Mesendoderm (in vitro differentiated cells): Measurements from ENCODE around the gene ROBO1.
A peak's percentile ranks its signal among the peaks of the same experiment; 100 is the strongest.

ENCODE experiments used
- DNase-seq: peaks from one replicate; pipeline ENCODE4 v3.0.0; 2013
- H2AK5ac ChIP-seq: 2 replicates; pipeline ENCODE4 v1.6.1; 2013; ENCODE audit warnings: low read length, inconsistent platforms
- H2BK120ac ChIP-seq: 2 replicates; pipeline ENCODE4 v1.6.1; 2013; ENCODE audit warnings: low read depth, mild to moderate bottlenecking, low read length, moderate library complexity, mixed read lengths
- H2BK15ac ChIP-seq: replicated peaks from 2 replicates; pipeline ENCODE4 v1.6.1; 2013; ENCODE audit warnings: low read depth, mild to moderate bottlenecking, moderate library complexity
- H2BK5ac ChIP-seq: 2 replicates; pipeline ENCODE4 v1.6.1; 2013; ENCODE audit warnings: low read length, inconsistent platforms
- H3K18ac ChIP-seq: 2 replicates; pipeline ENCODE4 v1.6.1; 2013; ENCODE audit warnings: mild to moderate bottlenecking, low read length, mixed read lengths
- H3K23ac ChIP-seq: one replicate; pipeline ENCODE4 v1.6.1; 2013; ENCODE audit warnings: low read length
- H3K27ac ChIP-seq: 2 replicates; pipeline ENCODE4 v1.5.1; 2013; ENCODE audit warnings: low read depth, mild to moderate bottlenecking, inconsistent platforms, low read length, moderate library complexity
- H3K27me3 ChIP-seq: 2 replicates; pipeline ENCODE4 v1.6.1; 2013; ENCODE audit warnings: low read length, control low read depth, mild to moderate bottlenecking, inconsistent platforms; ENCODE audit not compliant: insufficient read depth, poor library complexity
- H3K36me3 ChIP-seq: 2 replicates; pipeline ENCODE4 v1.6.1; 2013; ENCODE audit warnings: low read length, inconsistent platforms; ENCODE audit not compliant: control insufficient read depth, insufficient read depth
- H3K4ac ChIP-seq: one replicate; pipeline ENCODE4 v1.6.1; 2013; ENCODE audit warnings: low read depth, mild to moderate bottlenecking, low read length, moderate library complexity
- H3K4me1 ChIP-seq: 2 replicates; pipeline ENCODE4 v1.6.1; 2013; ENCODE audit warnings: low read depth, low read length, inconsistent platforms; ENCODE audit not compliant: control insufficient read depth
- H3K4me2 ChIP-seq: 2 replicates; pipeline ENCODE4 v1.6.1; 2013; ENCODE audit warnings: low read length
- H3K4me3 ChIP-seq: 2 replicates; pipeline ENCODE4 v1.5.1; 2013; ENCODE audit warnings: mild to moderate bottlenecking, low read length
- H3K56ac ChIP-seq: one replicate; pipeline ENCODE4 v1.6.1; 2013; ENCODE audit warnings: low read length
- H3K79me1 ChIP-seq: 2 replicates; pipeline ENCODE4 v1.6.1; 2013; ENCODE audit warnings: low read length, inconsistent platforms
- H3K79me2 ChIP-seq: 2 replicates; pipeline ENCODE4 v1.6.1; 2013; ENCODE audit warnings: mild to moderate bottlenecking, low read length; ENCODE audit not compliant: control insufficient read depth, insufficient read depth
- H3K9ac ChIP-seq: 2 replicates; pipeline ENCODE4 v1.6.1; 2013; ENCODE audit warnings: low read length, inconsistent platforms
- H4K5ac ChIP-seq: one replicate; pipeline ENCODE4 v1.6.1; 2013; ENCODE audit warnings: low read length
- H4K8ac ChIP-seq: one replicate; pipeline ENCODE4 v1.6.1; 2013; ENCODE audit warnings: low read depth, mild to moderate bottlenecking, control low read depth, low read length, moderate library complexity
- WGBS: extraction: QIAGEN DNeasy Blood & Tissue Kit; methylation state at CpG from one replicate; pipeline ENCODE4 v1.1.7; 2013; ENCODE audit warnings: low lambda C conversion rate, missing lambda C conversion rate; ENCODE audit not compliant: insufficient coverage; ENCODE audit errors: extremely low coverage; 5-methylcytosine and 5-hydroxymethylcytosine counted together

Gene ROBO1

DNA sequence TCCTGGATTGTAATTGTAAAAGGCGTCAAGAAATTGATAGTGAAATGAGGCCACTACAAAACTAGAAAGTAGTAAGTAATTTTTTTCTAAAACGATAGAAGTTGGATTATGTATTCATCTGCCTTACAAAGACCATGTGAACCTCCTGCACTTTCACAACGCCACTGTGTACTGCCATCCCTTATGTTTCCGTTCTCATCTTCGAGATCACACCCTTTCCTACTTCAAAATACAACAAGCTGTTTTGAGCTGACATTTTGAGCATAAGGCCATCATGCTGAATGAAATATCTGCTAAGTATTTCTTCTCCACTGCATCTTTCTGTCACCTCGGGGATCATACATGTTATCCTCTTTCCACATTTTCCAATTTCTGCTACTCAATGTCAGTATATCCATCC lies 885.5 kb downstream of the ROBO1 start:
- no peak overlapping the region for H3K9ac ChIP-seq
- no peak overlapping the region for H2BK5ac ChIP-seq
- H2BK120ac ChIP-seq, result no peak overlapping the region
- no peak overlapping the region for H3K4me3 ChIP-seq
- no peak overlapping the region for H2AK5ac ChIP-seq
- H3K4ac ChIP-seq, result no peak overlapping the region
- WGBS, result no CpG with 5 or more reads among the region's 6 CpGs
- H3K56ac ChIP-seq, result no peak overlapping the region
- no peaks in the 10 kb centered on the region for H3K4me1 ChIP-seq
- H3K36me3 ChIP-seq, result no peaks in the 10 kb centered on the region
- H4K8ac ChIP-seq, result no peak overlapping the region
- no peak overlapping the region for H3K23ac ChIP-seq
- H3K79me1 ChIP-seq, result peaks cover 5% of the 10 kb centered on the region
- H3K4me2 ChIP-seq, result no peak overlapping the region
- H3K18ac ChIP-seq, result no peak overlapping the region
- H4K5ac ChIP-seq, result no peak overlapping the region
- H3K79me2 ChIP-seq, result no peaks in the 10 kb centered on the region
- no peak overlapping the region for H2BK15ac ChIP-seq
- no peak overlapping the region for H3K27ac ChIP-seq
- no peak for DNase-seq
- no peaks in the 10 kb centered on the region for H3K27me3 ChIP-seq

- Histone ChIP-seq H2AK5ac (no peak overlapping the region), H3K4me1 (no peaks in the 10 kb centered on the region), H2BK5ac (no peak overlapping the region), H3K36me3 (no peaks in the 10 kb centered on the region), H3K79me1 (peaks cover 5% of the 10 kb centered on the region), H3K27ac (no peak overlapping the region), H3K79me2 (no peaks in the 10 kb centered on the region), H3K4me2 (no peak overlapping the region), H3K56ac (no peak overlapping the region), H4K8ac (peak overlapping the region; percentile 76), H3K23ac (no peak overlapping the region), H2BK15ac (no peak overlapping the region), H3K18ac (no peak overlapping the region), H3K27me3 (no peaks in the 10 kb centered on the region), H4K5ac (no peak overlapping the region), H3K4ac (no peak overlapping the region), H3K4me3 (no peak overlapping the region), H3K9ac (no peak overlapping the region), H2BK120ac (no peak overlapping the region)
- no peak for DNase-seq
- no CpG with 5 or more reads among the region's 2 CpGs for WGBS
Observed at GRCh38 chr3:78881501-78881900, 886.3 kb downstream of the ROBO1 start.

GRCh38 chr3:78880603-78881461 lies 887.0 kb downstream of the ROBO1 start:
- no peak overlapping the region for H3K23ac ChIP-seq
- H2BK120ac ChIP-seq, result no peak overlapping the region
- no peaks in the 10 kb centered on the region for H3K36me3 ChIP-seq
- H4K8ac ChIP-seq, result no peak overlapping the region
- peak overlapping the region; percentile 75 for H3K18ac ChIP-seq
- no peak overlapping the region for H3K9ac ChIP-seq
- no peak for DNase-seq
- H3K4me1 ChIP-seq, result no peaks in the 10 kb centered on the region
- no peak overlapping the region for H2AK5ac ChIP-seq
- no peak overlapping the region for H3K4me3 ChIP-seq
- H3K4ac ChIP-seq, result no peak overlapping the region
- no peak overlapping the region for H2BK5ac ChIP-seq
- H3K56ac ChIP-seq, result no peak overlapping the region
- no peaks in the 10 kb centered on the region for H3K27me3 ChIP-seq
- H2BK15ac ChIP-seq, result no peak overlapping the region
- peaks cover 5% of the 10 kb centered on the region for H3K79me1 ChIP-seq
- no peak overlapping the region for H3K4me2 ChIP-seq
- no peaks in the 10 kb centered on the region for H3K79me2 ChIP-seq
- H3K27ac ChIP-seq, result no peak overlapping the region
- H4K5ac ChIP-seq, result no peak overlapping the region
- WGBS, result no CpG with 5 or more reads among the region's 8 CpGs

DNA sequence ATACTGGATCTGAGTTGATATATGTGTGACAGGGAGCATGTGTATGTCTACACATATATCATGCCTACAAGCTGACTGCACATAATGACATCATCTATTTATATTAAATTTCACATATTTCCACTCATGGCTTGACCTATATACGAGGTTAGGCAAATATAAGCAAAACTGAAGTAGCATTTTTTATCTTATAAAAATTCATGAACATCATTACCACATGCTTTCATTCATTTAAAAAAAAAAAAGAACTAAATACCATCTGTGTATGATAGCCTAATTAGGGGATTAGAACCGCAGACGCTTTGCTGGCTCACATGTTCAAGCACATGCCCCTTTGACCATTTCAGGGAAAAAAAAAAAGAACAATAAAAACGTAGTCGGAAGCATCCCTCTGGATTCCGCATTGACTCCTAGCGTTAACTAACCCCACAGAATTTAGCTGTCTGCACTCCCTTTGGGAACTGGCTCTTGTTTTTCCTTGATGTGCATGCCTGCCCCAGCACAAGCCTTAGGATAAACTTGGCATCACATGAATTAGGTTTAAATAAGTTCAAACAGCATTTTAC lies 888.4 kb downstream of the ROBO1 start:
- no peak overlapping the region for H3K27ac ChIP-seq
- WGBS, result no CpG with 5 or more reads among the region's 7 CpGs
- peaks cover 5% of the 10 kb centered on the region for H3K79me1 ChIP-seq

DNA sequence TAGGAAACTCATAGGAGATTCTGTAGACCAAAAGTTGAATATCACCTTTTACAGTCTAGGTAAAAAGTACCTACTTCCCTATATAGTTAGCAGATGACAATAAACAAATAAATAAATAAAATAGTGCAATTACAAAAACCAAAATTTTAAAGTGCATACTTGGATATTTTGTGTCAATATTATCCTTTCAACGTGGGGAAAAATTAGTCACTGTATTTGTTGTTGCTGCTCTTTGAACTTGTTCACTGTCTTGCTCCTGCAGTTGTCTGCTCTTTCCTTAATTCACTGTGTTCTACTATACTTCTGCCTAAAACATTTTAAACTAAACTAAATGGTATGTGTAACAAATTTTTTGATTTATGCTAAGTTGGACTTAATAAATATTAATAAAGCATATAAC lies 889.0 kb downstream of the ROBO1 start:
- WGBS, result no CpG with 5 or more reads among the region's 1 CpG
- Histone ChIP-seq H3K27me3 (no peaks in the 10 kb centered on the region), H3K4me3 (no peak overlapping the region)

More for the DNA sequence above, 888.4 kb downstream of the ROBO1 start:
- no peak overlapping the region for H3K23ac ChIP-seq
- H2BK120ac ChIP-seq, result no peak overlapping the region
- H3K36me3 ChIP-seq, result no peaks in the 10 kb centered on the region
- H2BK5ac ChIP-seq, result no peak overlapping the region
- H3K4me2 ChIP-seq, result no peak overlapping the region
- no peaks in the 10 kb centered on the region for H3K27me3 ChIP-seq
- no peak overlapping the region for H2BK15ac ChIP-seq
- H4K5ac ChIP-seq, result no peak overlapping the region
- no peak overlapping the region for H3K4ac ChIP-seq
- H3K9ac ChIP-seq, result no peak overlapping the region
- H2AK5ac ChIP-seq, result no peak overlapping the region
- no peak overlapping the region for H3K18ac ChIP-seq
- no peaks in the 10 kb centered on the region for H3K79me2 ChIP-seq
- no peak for DNase-seq
- no peaks in the 10 kb centered on the region for H3K4me1 ChIP-seq
- no peak overlapping the region for H4K8ac ChIP-seq
- no peak overlapping the region for H3K56ac ChIP-seq
- H3K4me3 ChIP-seq, result no peak overlapping the region

More for the DNA sequence above, 889.0 kb downstream of the ROBO1 start:
- Histone ChIP-seq H3K79me1 (peaks cover 3% of the 10 kb centered on the region), H2AK5ac (no peak overlapping the region), H3K27ac (no peak overlapping the region), H3K4me2 (no peak overlapping the region), H2BK120ac (no peak overlapping the region), H3K18ac (no peak overlapping the region), H4K8ac (no peak overlapping the region), H3K36me3 (no peaks in the 10 kb centered on the region), H2BK5ac (no peak overlapping the region), H2BK15ac (no peak overlapping the region), H3K4me1 (no peaks in the 10 kb centered on the region), H3K4ac (no peak overlapping the region), H3K79me2 (no peaks in the 10 kb centered on the region), H3K23ac (no peak overlapping the region), H3K9ac (no peak overlapping the region), H3K56ac (no peak overlapping the region), H4K5ac (no peak overlapping the region)
- DNase-seq, result no peak
